RWPE2 (cell line): Measurements from ENCODE around the gene FUNDC1.

Experiments
- ATAC-seq: fragments of 200-7000 bp; cut with Tn5 transposase; 3 replicates; pipeline ENCODE4 v1.9.1; 2021; ENCODE audit warnings: low read depth
- DNase-seq: peaks from one replicate; pipeline ENCODE4 v3.0.0-alpha.2; 2020; ENCODE audit warnings: low spot score
- H3K27ac ChIP-seq: fragments of 450-650 bp; 2 replicates; pipeline ENCODE4 v1.5.1; 2017; ENCODE audit warnings: mild to moderate bottlenecking; ENCODE audit not compliant: poor library complexity, severe bottlenecking
- H3K27me3 ChIP-seq: fragments of 250-450 bp; sonication (Bioruptor Pico); 2 replicates; pipeline ENCODE4 v1.5.1; 2021; ENCODE audit warnings: mild to moderate bottlenecking, moderate library complexity; ENCODE audit not compliant: insufficient read depth, poor library complexity, severe bottlenecking
- H3K36me3 ChIP-seq: fragments of 250-450 bp; sonication (Bioruptor Pico); 2 replicates; pipeline ENCODE4 v1.5.1; 2020; ENCODE audit warnings: low read depth, mild to moderate bottlenecking, moderate library complexity
- H3K4me1 ChIP-seq: fragments of 250-450 bp; sonication (Bioruptor Pico); 2 replicates; pipeline ENCODE4 v1.5.1; 2021; ENCODE audit warnings: mild to moderate bottlenecking, moderate library complexity; ENCODE audit not compliant: insufficient read depth, poor library complexity, severe bottlenecking
- H3K4me3 ChIP-seq: fragments of 250-450 bp; sonication (Bioruptor Pico); 2 replicates; pipeline ENCODE4 v1.5.1; 2021; ENCODE audit warnings: mild to moderate bottlenecking, moderate library complexity; ENCODE audit not compliant: severe bottlenecking
- H3K9me3 ChIP-seq: fragments of 250-450 bp; sonication (Bioruptor Pico); 2 replicates; pipeline ENCODE4 v1.5.1; 2021; ENCODE audit warnings: mild to moderate bottlenecking, moderate library complexity; ENCODE audit not compliant: severe bottlenecking
- TF ChIP-seq, protein P1 (sequence below): fragments of 450-650 bp; IDR thresholded peaks from one replicate; pipeline ENCODE4 v1.5.1; 2017; ENCODE audit warnings: mild to moderate bottlenecking, moderate library complexity; ENCODE audit not compliant: poor library complexity, severe bottlenecking

Gene FUNDC1

DNA sequence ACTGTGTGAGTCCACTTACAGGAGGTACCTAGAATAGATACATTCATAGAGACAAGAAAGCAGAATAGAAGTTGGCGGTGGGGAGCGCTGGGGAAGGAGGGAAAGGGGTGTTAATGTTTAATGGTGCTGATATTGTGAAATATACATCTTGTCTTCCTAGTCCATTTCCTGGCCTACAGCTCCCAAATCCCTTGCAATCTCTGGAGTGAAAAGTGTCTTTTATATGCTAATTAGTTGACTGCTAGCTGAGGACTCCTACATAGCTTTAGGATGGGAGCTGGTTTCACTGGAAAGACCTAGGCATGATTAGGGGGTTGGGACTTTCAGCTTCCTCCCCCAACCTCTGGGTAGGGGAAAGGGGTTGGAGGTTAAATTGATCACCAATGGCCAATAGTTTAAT, 36.0 kb downstream of the FUNDC1 start:
- Histone ChIP-seq H3K9me3 (no peaks in the 10 kb centered on the region), H3K27me3 (no peaks in the 10 kb centered on the region), H3K36me3 (no peaks in the 10 kb centered on the region), H3K4me1 (no peaks in the 10 kb centered on the region), H3K27ac (no peak overlapping the region), H3K4me3 (no peak overlapping the region)
- TF ChIP-seq, protein P1, sequence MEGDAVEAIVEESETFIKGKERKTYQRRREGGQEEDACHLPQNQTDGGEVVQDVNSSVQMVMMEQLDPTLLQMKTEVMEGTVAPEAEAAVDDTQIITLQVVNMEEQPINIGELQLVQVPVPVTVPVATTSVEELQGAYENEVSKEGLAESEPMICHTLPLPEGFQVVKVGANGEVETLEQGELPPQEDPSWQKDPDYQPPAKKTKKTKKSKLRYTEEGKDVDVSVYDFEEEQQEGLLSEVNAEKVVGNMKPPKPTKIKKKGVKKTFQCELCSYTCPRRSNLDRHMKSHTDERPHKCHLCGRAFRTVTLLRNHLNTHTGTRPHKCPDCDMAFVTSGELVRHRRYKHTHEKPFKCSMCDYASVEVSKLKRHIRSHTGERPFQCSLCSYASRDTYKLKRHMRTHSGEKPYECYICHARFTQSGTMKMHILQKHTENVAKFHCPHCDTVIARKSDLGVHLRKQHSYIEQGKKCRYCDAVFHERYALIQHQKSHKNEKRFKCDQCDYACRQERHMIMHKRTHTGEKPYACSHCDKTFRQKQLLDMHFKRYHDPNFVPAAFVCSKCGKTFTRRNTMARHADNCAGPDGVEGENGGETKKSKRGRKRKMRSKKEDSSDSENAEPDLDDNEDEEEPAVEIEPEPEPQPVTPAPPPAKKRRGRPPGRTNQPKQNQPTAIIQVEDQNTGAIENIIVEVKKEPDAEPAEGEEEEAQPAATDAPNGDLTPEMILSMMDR = no peak
- DNase-seq = no peak
- ATAC-seq = no peak

DNA sequence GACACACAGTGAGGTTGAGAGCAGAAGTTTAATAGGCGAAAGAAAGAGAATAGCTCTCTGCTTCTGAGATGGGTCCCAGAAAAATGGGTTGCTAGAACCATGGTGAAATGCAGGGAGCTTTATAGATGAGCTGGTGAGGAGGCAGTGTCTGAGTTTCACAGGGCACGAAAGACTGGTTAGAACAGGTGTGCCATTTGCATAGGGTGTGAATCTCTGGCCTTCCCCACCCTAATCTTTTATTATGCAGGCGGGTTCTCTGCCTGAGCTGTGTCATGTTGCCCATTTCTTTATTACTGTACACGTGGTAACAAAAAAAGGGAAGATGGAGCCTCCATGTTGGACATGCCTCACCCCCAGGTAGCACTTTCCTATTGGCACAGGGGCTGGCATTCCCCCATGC, 39.1 kb downstream of the FUNDC1 start:
- DNase-seq = no peak
- ATAC-seq = no peak
- Histone ChIP-seq H3K9me3 (no peaks in the 10 kb centered on the region), H3K27me3 (no peaks in the 10 kb centered on the region), H3K4me1 (no peaks in the 10 kb centered on the region), H3K27ac (no peak overlapping the region), H3K36me3 (no peaks in the 10 kb centered on the region), H3K4me3 (no peak overlapping the region)
- TF ChIP-seq, protein P1 = no peak

DNA sequence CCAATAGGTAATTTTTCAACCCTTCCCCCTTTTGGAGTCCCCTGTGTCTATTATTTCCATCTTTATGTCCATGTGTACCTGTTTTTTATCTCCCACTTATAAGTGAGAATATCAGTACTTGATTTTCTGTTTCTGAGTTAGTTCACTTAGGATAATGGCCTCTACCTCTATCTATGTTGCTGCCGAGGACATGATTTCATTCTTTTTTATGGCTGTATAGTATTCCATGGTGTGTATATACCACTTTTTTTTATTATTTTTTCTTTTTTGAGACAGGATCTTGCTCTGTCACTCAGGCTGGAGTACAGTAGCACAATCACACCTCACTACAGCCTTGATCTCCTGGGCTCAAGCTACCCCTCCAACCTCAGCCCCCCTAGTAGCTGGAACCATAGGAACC, 47.6 kb downstream of the FUNDC1 start:
- TF ChIP-seq, protein P1 = no peak
- no peak overlapping the region for H3K4me3 ChIP-seq
- ATAC-seq (no peak), DNase-seq (no peak)
- H3K27ac ChIP-seq = no peak overlapping the region
- no peaks in the 10 kb centered on the region for H3K4me1 ChIP-seq
- H3K27me3 ChIP-seq = no peaks in the 10 kb centered on the region
- no peaks in the 10 kb centered on the region for H3K36me3 ChIP-seq
- no peaks in the 10 kb centered on the region for H3K9me3 ChIP-seq

DNA sequence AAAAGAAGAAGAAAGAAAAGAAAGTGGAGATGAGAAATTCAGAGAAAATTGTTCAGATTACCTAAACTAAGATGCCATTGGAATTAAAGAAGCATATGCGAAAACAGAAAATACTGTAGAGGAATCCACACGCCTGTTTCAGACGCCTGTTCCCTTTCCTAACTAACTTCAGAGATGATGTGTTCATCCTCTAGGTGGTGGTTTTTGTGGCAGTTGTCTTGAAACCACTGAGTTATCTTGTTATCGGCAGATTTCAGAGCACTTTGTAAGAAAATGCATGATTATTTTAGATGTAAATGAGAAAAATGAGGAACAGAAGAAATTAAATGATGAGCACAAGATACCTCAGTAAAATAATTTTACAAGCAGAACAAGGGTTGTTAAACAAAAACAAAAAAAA, 48.3 kb downstream of the FUNDC1 start:
- H3K9me3 ChIP-seq = no peaks in the 10 kb centered on the region
- H3K4me1 ChIP-seq = no peaks in the 10 kb centered on the region
- H3K4me3 ChIP-seq = no peak overlapping the region
- no peaks in the 10 kb centered on the region for H3K36me3 ChIP-seq
- no peak for ATAC-seq
- H3K27ac ChIP-seq = no peak overlapping the region
- DNase-seq = no peak
- TF ChIP-seq, protein P1 = no peak
- H3K27me3 ChIP-seq = no peaks in the 10 kb centered on the region

DNA sequence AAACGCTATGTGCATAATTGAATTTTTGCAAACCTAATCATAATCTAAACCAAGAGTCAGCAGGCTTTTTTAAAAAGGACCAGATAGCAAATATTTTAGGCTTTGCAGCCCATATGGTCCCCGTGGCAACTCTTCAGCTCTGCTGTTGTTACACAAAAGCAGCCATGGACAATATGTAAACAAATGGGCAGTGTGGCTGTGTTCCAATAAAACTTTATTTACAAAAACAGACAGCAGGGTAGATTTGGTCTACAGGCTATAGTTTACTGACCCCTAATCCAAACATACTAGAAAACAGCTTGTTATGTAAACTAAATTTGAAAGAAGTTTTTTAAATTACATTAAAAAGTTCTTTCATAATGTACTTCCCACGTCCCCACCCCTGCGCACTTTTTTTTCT, 53.1 kb downstream of the FUNDC1 start:
- H3K4me1 ChIP-seq = no peaks in the 10 kb centered on the region
- H3K4me3 ChIP-seq = no peak overlapping the region
- ATAC-seq (no peak), DNase-seq (no peak)
- TF ChIP-seq, protein P1 = no peak
- no peaks in the 10 kb centered on the region for H3K9me3 ChIP-seq
- H3K27me3 ChIP-seq = no peaks in the 10 kb centered on the region
- no peaks in the 10 kb centered on the region for H3K36me3 ChIP-seq
- H3K27ac ChIP-seq = no peak overlapping the region
